ENCODE measurements around the gene DDAH2. TPM values are rescaled to one million over a fixed set of nuclear protein-coding genes. Genes with fewer than 3 reads are reported as not detected.

DDAH2 gene
- total RNA-seq, 1 experiment from 2014 or later = 68.2 TPM

GRCh38 chr6:31689249-31690110 lies 39.6 kb downstream of the DDAH2 start:
- Histone ChIP-seq H3K4me3 (ENCODE audit: low read depth, low read length, poor library complexity, severe bottlenecking) (no peak overlapping the region), H3K27me3 (replicated peaks; ENCODE audit: insufficient read depth, low read depth, low read length, poor library complexity) (no peaks in the 10 kb centered on the region), H3K9me3 (ENCODE audit: low read depth, low read length, poor library complexity, severe bottlenecking) (no peaks in the 10 kb centered on the region), H3K4me1 (ENCODE audit: insufficient read depth, low read length, poor library complexity, severe bottlenecking) (no peaks in the 10 kb centered on the region), H3K27ac (ENCODE audit: low read depth, low read length, poor library complexity, severe bottlenecking) (no peak overlapping the region), H3K36me3 (ENCODE audit: insufficient read depth, low read length, poor library complexity, severe bottlenecking) (peaks cover 23% of the 10 kb centered on the region)
- no TSS peak for BruUV-seq (replicated peaks)
- intact Hi-C loops (cut with micrococcal nuclease; ENCODE audit: unreplicated experiment) = loop anchor here (10.0 kb wide), 1 partner anchor 265 kb away; the partner anchor contains the start of genes NELFE and SKIC2
- POLR2A ChIA-PET (ENCODE audit: low non-redundant PET) = no interaction called here
- CTCF ChIA-PET = no interaction called here
- no peak for DNase-seq (ENCODE audit: low spot score)
- no peak for TF ChIP-seq EZH2 (IDR thresholded peaks at IDR 0.05; ENCODE audit: borderline replicate concordance, low read depth, low read length, poor library complexity, severe bottlenecking)
- TF ChIP-seq, protein P1, sequence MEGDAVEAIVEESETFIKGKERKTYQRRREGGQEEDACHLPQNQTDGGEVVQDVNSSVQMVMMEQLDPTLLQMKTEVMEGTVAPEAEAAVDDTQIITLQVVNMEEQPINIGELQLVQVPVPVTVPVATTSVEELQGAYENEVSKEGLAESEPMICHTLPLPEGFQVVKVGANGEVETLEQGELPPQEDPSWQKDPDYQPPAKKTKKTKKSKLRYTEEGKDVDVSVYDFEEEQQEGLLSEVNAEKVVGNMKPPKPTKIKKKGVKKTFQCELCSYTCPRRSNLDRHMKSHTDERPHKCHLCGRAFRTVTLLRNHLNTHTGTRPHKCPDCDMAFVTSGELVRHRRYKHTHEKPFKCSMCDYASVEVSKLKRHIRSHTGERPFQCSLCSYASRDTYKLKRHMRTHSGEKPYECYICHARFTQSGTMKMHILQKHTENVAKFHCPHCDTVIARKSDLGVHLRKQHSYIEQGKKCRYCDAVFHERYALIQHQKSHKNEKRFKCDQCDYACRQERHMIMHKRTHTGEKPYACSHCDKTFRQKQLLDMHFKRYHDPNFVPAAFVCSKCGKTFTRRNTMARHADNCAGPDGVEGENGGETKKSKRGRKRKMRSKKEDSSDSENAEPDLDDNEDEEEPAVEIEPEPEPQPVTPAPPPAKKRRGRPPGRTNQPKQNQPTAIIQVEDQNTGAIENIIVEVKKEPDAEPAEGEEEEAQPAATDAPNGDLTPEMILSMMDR (conservative IDR thresholded peaks at IDR 0.05; ENCODE audit: low read depth, low read length) = peak; percentile 58

GRCh38 chr6:31687860-31688693 lies 41.0 kb downstream of the DDAH2 start:
- no peak overlapping the region for H3K27ac ChIP-seq (ENCODE audit: low read depth, low read length, poor library complexity, severe bottlenecking)
- ChIA-PET CTCF (interaction anchor here (0.5 kb wide), 1 partner anchor 77 kb away, joined by 4 read pairs; no protein-coding TSS in a partner anchor), POLR2A (ENCODE audit: low non-redundant PET) (no interaction called here)
- intact Hi-C loops (cut with micrococcal nuclease; ENCODE audit: unreplicated experiment) = loop anchor here (10.0 kb wide), 1 partner anchor 267 kb away; the partner anchor contains the start of genes NELFE and SKIC2
- peaks cover 23% of the 10 kb centered on the region for H3K36me3 ChIP-seq (ENCODE audit: insufficient read depth, low read length, poor library complexity, severe bottlenecking)
- TF ChIP-seq, protein P1 (conservative IDR thresholded peaks at IDR 0.05; ENCODE audit: low read depth, low read length) = no peak
- no peak for TF ChIP-seq EZH2 (IDR thresholded peaks at IDR 0.05; ENCODE audit: borderline replicate concordance, low read depth, low read length, poor library complexity, severe bottlenecking)
- DNase-seq (ENCODE audit: low spot score) = no peak
- H3K9me3 ChIP-seq (ENCODE audit: low read depth, low read length, poor library complexity, severe bottlenecking) = no peaks in the 10 kb centered on the region
- H3K4me3 ChIP-seq (ENCODE audit: low read depth, low read length, poor library complexity, severe bottlenecking) = no peak overlapping the region
- BruUV-seq (replicated peaks) = no TSS peak
- no peaks in the 10 kb centered on the region for H3K27me3 ChIP-seq (replicated peaks; ENCODE audit: insufficient read depth, low read depth, low read length, poor library complexity)
- H3K4me1 ChIP-seq (ENCODE audit: insufficient read depth, low read length, poor library complexity, severe bottlenecking) = no peaks in the 10 kb centered on the region

GRCh38 chr6:31687321-31687720 lies 41.8 kb downstream of the DDAH2 start:
- H3K36me3 ChIP-seq (ENCODE audit: insufficient read depth, low read length, poor library complexity, severe bottlenecking) = peaks cover 23% of the 10 kb centered on the region
- POLR2A ChIA-PET (ENCODE audit: low non-redundant PET) = no interaction called here
- intact Hi-C loops (cut with micrococcal nuclease; ENCODE audit: unreplicated experiment) = loop anchor here (10.0 kb wide), 1 partner anchor 267 kb away; the partner anchor contains the start of genes NELFE and SKIC2
- H3K4me1 ChIP-seq (ENCODE audit: insufficient read depth, low read length, poor library complexity, severe bottlenecking) = no peaks in the 10 kb centered on the region
- TF ChIP-seq, protein P1 (conservative IDR thresholded peaks at IDR 0.05; ENCODE audit: low read depth, low read length) = no peak
- no peak for TF ChIP-seq EZH2 (IDR thresholded peaks at IDR 0.05; ENCODE audit: borderline replicate concordance, low read depth, low read length, poor library complexity, severe bottlenecking)
- H3K27ac ChIP-seq (ENCODE audit: low read depth, low read length, poor library complexity, severe bottlenecking) = no peak overlapping the region
- BruUV-seq (replicated peaks) = no TSS peak
- CTCF ChIA-PET = interaction anchor here (0.5 kb wide), 1 partner anchor 76 kb away, joined by 4 read pairs; no protein-coding TSS in a partner anchor
- H3K27me3 ChIP-seq (replicated peaks; ENCODE audit: insufficient read depth, low read depth, low read length, poor library complexity) = no peaks in the 10 kb centered on the region
- no peak overlapping the region for H3K4me3 ChIP-seq (ENCODE audit: low read depth, low read length, poor library complexity, severe bottlenecking)
- DNase-seq (ENCODE audit: low spot score) = no peak
- H3K9me3 ChIP-seq (ENCODE audit: low read depth, low read length, poor library complexity, severe bottlenecking) = no peaks in the 10 kb centered on the region

Measured in A673 (cell line).